A673 (cell line): ENCODE data around the gene CACNG4. TPM values are rescaled to one million over a fixed set of nuclear protein-coding genes. Genes with fewer than 3 reads are reported as not detected.

Experiments used
- BruUV-seq: library from RNA; stranded (reverse); fragments of 400-500 nt; replicated peaks from 2 replicates; lab custom pipeline; 2021; lab: Mats Ljungman, UMichigan
- CTCF ChIA-PET: fragments of 300-600 bp; sonication (Branson Sonifier 250); formaldehyde crosslinking; loops from one replicate; lab custom pipeline; 2022; ENCODE audit warnings: antibody characterized with exemption; lab: Charles Lee
- POLR2A ChIA-PET: fragments of 300-600 bp; sonication (Branson Sonifier 250); formaldehyde crosslinking; loops from one replicate; lab custom pipeline; 2022; ENCODE audit warnings: antibody characterized with exemption; ENCODE audit not compliant: low non-redundant PET; lab: Charles Lee
- DNase-seq: peaks from one replicate; pipeline ENCODE4 v3.0.0-alpha.2; 2015; ENCODE audit warnings: low spot score
- H3K27ac ChIP-seq: fragments of 200-600 bp; sonication (generic); 2 replicates; pipeline ENCODE4 v1.5.1; 2016; ENCODE audit warnings: mixed run types, low read depth, mild to moderate bottlenecking, mixed read lengths, antibody characterized with exemption, low read length; ENCODE audit not compliant: poor library complexity, severe bottlenecking
- H3K27me3 ChIP-seq: fragments of 200-600 bp; sonication (generic); replicated peaks from 2 replicates; pipeline ENCODE4 v1.6.1; 2017; ENCODE audit warnings: mixed run types, low read depth, mild to moderate bottlenecking, mixed read lengths, antibody characterized with exemption, low read length; ENCODE audit not compliant: insufficient read depth, poor library complexity
- H3K36me3 ChIP-seq: fragments of 200-600 bp; sonication (generic); 2 replicates; pipeline ENCODE4 v1.6.1; 2016; ENCODE audit warnings: mixed run types, mild to moderate bottlenecking, mixed read lengths, antibody characterized with exemption, low read length; ENCODE audit not compliant: insufficient read depth, poor library complexity, severe bottlenecking
- H3K4me1 ChIP-seq: fragments of 200-600 bp; sonication (generic); 2 replicates; pipeline ENCODE4 v1.6.1; 2017; ENCODE audit warnings: mixed run types, mild to moderate bottlenecking, mixed read lengths, antibody characterized with exemption, low read length; ENCODE audit not compliant: insufficient read depth, poor library complexity, severe bottlenecking
- H3K4me3 ChIP-seq: fragments of 200-600 bp; sonication (generic); 2 replicates; pipeline ENCODE4 v1.5.1; 2016; ENCODE audit warnings: low read depth, mixed run types, mild to moderate bottlenecking, mixed read lengths, low read length; ENCODE audit not compliant: poor library complexity, severe bottlenecking
- H3K9me3 ChIP-seq: fragments of 200-600 bp; sonication (generic); 2 replicates; pipeline ENCODE4 v1.6.1; 2016; ENCODE audit warnings: mixed run types, low read depth, mild to moderate bottlenecking, mixed read lengths, antibody characterized with exemption, low read length; ENCODE audit not compliant: poor library complexity, severe bottlenecking
- EZH2 ChIP-seq: fragments of 200-600 bp; sonication (generic); IDR thresholded peaks from 2 replicates; pipeline ENCODE4 v1.6.1; 2017; ENCODE audit warnings: borderline replicate concordance, low read depth, mild to moderate bottlenecking, mixed read lengths, antibody characterized with exemption, low read length; ENCODE audit not compliant: poor library complexity, severe bottlenecking
- intact Hi-C: fragments of 100-400 bp; cut with micrococcal nuclease; formaldehyde crosslinking; loops from one replicate; pipeline ENCODE4 v1.10.0; 2022; ENCODE audit not compliant: unreplicated experiment
- total RNA-seq: library from RNA; stranded (reverse); gene quantifications from 2 replicates; pipeline ENCODE4 v1.2.3, GENCODE V29; 2021
- TF ChIP-seq, protein P1 (sequence below): fragments of 300-800, 200-600 bp; sonication (generic); conservative IDR thresholded peaks from 2 replicates; pipeline ENCODE4 v1.5.1; 2017; ENCODE audit warnings: low read depth, mild to moderate bottlenecking, antibody characterized with exemption, low read length, moderate library complexity, mixed read lengths

Gene CACNG4
- total RNA-seq, 1 experiment from 2014 or later, result 9.7 TPM

- POLR2A ChIA-PET, result interaction anchor here (0.6 kb wide), 1 partner anchor 303 kb away, joined by 3 read pairs; no protein-coding TSS in a partner anchor
- intact Hi-C loops, result no loop called here
- no peak overlapping the region for H3K27ac ChIP-seq
Observed at GRCh38 chr17:66950325-66950724, 14.2 kb upstream of the CACNG4 start.

DNA sequence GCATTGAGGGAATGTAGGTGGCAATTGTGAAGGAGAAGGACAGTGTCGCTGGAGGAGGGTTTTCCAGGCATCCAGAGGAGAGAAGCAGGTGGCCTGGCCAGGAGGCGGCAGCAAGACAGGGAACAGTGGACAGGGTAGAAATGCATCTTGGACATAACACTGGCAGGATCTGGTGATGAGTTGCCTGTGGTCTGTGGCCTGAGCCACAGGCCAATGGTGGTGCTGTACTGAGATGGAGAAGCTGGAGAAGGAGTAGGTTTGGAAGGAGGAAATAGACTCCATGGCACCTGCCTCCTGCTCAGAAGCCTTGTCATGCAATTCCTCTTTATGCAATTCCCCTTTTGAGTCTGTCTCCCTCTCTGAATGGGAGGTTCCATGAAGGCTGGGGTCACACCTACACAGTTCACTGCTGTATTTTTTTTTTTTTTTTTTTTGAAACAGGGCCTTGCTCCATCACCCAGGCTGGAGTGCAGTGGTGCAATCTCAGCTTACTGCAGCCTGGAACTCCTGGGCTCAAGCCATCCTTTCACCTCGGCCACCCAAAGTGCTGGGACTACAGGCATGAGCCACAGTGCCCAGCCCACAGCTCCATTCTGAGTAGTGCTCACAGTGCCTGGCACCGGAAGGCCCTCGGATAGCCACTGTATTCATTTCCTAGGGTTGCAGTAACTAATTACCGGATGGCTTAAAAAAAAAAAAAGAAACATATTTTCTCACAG is 13.5 kb upstream of the CACNG4 start:
- no TSS peak for BruUV-seq
- no peaks in the 10 kb centered on the region for H3K36me3 ChIP-seq
- no peak for DNase-seq
- ChIA-PET POLR2A (interaction anchor here (0.6 kb wide), 1 partner anchor 370 kb away, joined by 4 read pairs; no protein-coding TSS in a partner anchor), CTCF (interaction anchor here (0.7 kb wide), 2 partner anchors 26 to 50 kb away, joined by 4 to 5 read pairs; no protein-coding TSS in a partner anchor)
- no peak overlapping the region for H3K27ac ChIP-seq
- no peak for TF ChIP-seq EZH2
- TF ChIP-seq, protein P1, sequence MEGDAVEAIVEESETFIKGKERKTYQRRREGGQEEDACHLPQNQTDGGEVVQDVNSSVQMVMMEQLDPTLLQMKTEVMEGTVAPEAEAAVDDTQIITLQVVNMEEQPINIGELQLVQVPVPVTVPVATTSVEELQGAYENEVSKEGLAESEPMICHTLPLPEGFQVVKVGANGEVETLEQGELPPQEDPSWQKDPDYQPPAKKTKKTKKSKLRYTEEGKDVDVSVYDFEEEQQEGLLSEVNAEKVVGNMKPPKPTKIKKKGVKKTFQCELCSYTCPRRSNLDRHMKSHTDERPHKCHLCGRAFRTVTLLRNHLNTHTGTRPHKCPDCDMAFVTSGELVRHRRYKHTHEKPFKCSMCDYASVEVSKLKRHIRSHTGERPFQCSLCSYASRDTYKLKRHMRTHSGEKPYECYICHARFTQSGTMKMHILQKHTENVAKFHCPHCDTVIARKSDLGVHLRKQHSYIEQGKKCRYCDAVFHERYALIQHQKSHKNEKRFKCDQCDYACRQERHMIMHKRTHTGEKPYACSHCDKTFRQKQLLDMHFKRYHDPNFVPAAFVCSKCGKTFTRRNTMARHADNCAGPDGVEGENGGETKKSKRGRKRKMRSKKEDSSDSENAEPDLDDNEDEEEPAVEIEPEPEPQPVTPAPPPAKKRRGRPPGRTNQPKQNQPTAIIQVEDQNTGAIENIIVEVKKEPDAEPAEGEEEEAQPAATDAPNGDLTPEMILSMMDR, result no peak
- H3K4me3 ChIP-seq, result no peak overlapping the region
- no peaks in the 10 kb centered on the region for H3K9me3 ChIP-seq
- H3K4me1 ChIP-seq, result peaks cover 13% of the 10 kb centered on the region
- intact Hi-C loops, result no loop called here
- H3K27me3 ChIP-seq, result no peaks in the 10 kb centered on the region

More at GRCh38 chr17:66950325-66950724, 14.2 kb upstream of the CACNG4 start:
- no peak for DNase-seq
- CTCF ChIA-PET, result no interaction called here
- Histone ChIP-seq H3K36me3 (no peaks in the 10 kb centered on the region), H3K4me3 (no peak overlapping the region), H3K9me3 (no peaks in the 10 kb centered on the region), H3K4me1 (peaks cover 20% of the 10 kb centered on the region), H3K27me3 (no peaks in the 10 kb centered on the region)
- BruUV-seq, result no TSS peak
- TF ChIP-seq EZH2, result no peak
- TF ChIP-seq, protein P1, result no peak

DNA sequence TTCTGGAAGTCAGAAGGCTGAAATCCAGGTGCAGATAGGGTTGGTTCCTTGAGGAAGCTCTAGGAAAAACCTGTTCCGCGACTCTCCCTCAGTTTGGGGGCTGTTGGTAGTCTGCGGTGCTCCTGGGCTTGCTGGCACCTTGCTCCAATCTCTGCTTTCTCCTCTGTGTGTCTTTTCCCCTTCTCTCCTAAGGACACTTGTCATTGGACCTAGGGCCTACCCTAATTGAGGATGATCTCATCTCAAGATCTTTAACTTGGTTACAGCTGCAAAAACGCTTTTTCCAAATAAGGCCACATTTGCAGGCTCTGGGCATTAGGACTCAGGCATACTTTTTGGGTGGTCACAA is 12.9 kb upstream of the CACNG4 start:
- ChIA-PET POLR2A (interaction anchor here (0.6 kb wide), 1 partner anchor 371 kb away, joined by 4 read pairs; no protein-coding TSS in a partner anchor), CTCF (interaction anchor here (0.7 kb wide), 2 partner anchors 26 to 49 kb away, joined by 4 to 5 read pairs; no protein-coding TSS in a partner anchor)
- DNase-seq, result no peak
- BruUV-seq, result no TSS peak
- no peaks in the 10 kb centered on the region for H3K9me3 ChIP-seq
- TF ChIP-seq EZH2, result no peak
- TF ChIP-seq, protein P1, result no peak
- no peaks in the 10 kb centered on the region for H3K27me3 ChIP-seq
- intact Hi-C loops, result no loop called here
- peaks cover 9% of the 10 kb centered on the region for H3K4me1 ChIP-seq
- H3K36me3 ChIP-seq, result no peaks in the 10 kb centered on the region
- no peak overlapping the region for H3K4me3 ChIP-seq
- no peak overlapping the region for H3K27ac ChIP-seq
